ENCODE data around the gene LIMK2.
A peak's percentile ranks its signal among the peaks of the same experiment; 100 is the strongest.
"Not testable (repeated sequence)": the region's sequence is repeated elsewhere in the genome, so short reads cannot be mapped to it uniquely, and the experiment has no call there.

The LIMK2 gene

GRCh38 chr22:31211862-31212730 lies at the start of gene LIMK2:
TSS of gene LIMK2 (plus strand) at chr22:31212298. CDS start at chr22:31212409, 111 bp downstream.
- DNase-seq = peak; percentile 64

- no peak for DNase-seq
These were observed 41.1 kb upstream of the LIMK2 start for GRCh38 chr22:31170971-31171370.

- not testable (repeated sequence) for DNase-seq
These were observed 40.4 kb upstream of the LIMK2 start for GRCh38 chr22:31171734-31172133.

- DNase-seq = no peak
These were observed 38.5 kb upstream of the LIMK2 start for GRCh38 chr22:31173386-31174145.

GRCh38 chr22:31176923-31177322 lies 35.2 kb upstream of the LIMK2 start:
- DNase-seq = no peak

GRCh38 chr22:31177420-31178162 lies 34.5 kb upstream of the LIMK2 start:
- no peak for DNase-seq

- DNase-seq = no peak
These were observed 33.2 kb upstream of the LIMK2 start for GRCh38 chr22:31178859-31179258.

GRCh38 chr22:31179345-31179744 lies 32.8 kb upstream of the LIMK2 start:
- no peak for DNase-seq

GRCh38 chr22:31184015-31184414 lies 28.1 kb upstream of the LIMK2 start:
- DNase-seq = no peak

- DNase-seq = no peak
These were observed 27.0 kb upstream of the LIMK2 start for GRCh38 chr22:31185056-31185455.

- no peak for DNase-seq
These were observed 24.5 kb upstream of the LIMK2 start for GRCh38 chr22:31187627-31188026.

GRCh38 chr22:31192513-31192912 lies 19.6 kb upstream of the LIMK2 start:
- no peak for DNase-seq

GRCh38 chr22:31193092-31193491 lies 19.0 kb upstream of the LIMK2 start:
- DNase-seq = no peak

GRCh38 chr22:31194681-31195080 lies 17.4 kb upstream of the LIMK2 start:
- not testable (repeated sequence) for DNase-seq

- DNase-seq = no peak
These were observed 12.9 kb upstream of the LIMK2 start for GRCh38 chr22:31199187-31199586.

- not testable (repeated sequence) for DNase-seq
These were observed 7.6 kb upstream of the LIMK2 start for GRCh38 chr22:31204352-31204984.

- DNase-seq = not testable (repeated sequence)
These were observed 7.0 kb upstream of the LIMK2 start for GRCh38 chr22:31205059-31205458.

GRCh38 chr22:31206460-31206859 lies 5.6 kb upstream of the LIMK2 start:
- not testable (repeated sequence) for DNase-seq

GRCh38 chr22:31206896-31207687 lies 5.0 kb upstream of the LIMK2 start:
- DNase-seq = no peak

- no peak for DNase-seq
These were observed 1.3 kb upstream of the LIMK2 start for GRCh38 chr22:31210556-31211421.

- no peak for DNase-seq
These were observed 626 bp upstream of the LIMK2 start for GRCh38 chr22:31211482-31211861.

Data from cortex of kidney (tissue), 1 donor.